Parathyroid adenoma (tissue), 2 donors: ENCODE results near the gene KRTAP10-1.

ENCODE experiments used
- H2AFZ ChIP-seq: fragments of 300-600 bp; sonication (generic); one replicate; pipeline ENCODE4 v1.7.0; 2017; ENCODE audit warnings: antibody characterized with exemption, mild to moderate bottlenecking
- H3K27ac ChIP-seq: fragments of 300-600 bp; sonication (generic); one replicate; pipeline ENCODE4 v1.7.0; 2017
- H3K27me3 ChIP-seq: fragments of 300-600 bp; sonication (generic); one replicate; pipeline ENCODE4 v1.7.0; 2017; ENCODE audit warnings: low read length; ENCODE audit not compliant: control insufficient read depth, insufficient read depth
- H3K36me3 ChIP-seq: fragments of 300-600 bp; sonication (generic); one replicate; pipeline ENCODE4 v1.7.0; 2017; ENCODE audit warnings: low read length; ENCODE audit not compliant: control insufficient read depth, insufficient read depth
- H3K4me1 ChIP-seq: fragments of 300-600 bp; sonication (generic); one replicate; pipeline ENCODE4 v1.7.0; 2017; ENCODE audit warnings: control low read depth
- H3K4me2 ChIP-seq: fragments of 300-600 bp; sonication (generic); one replicate; pipeline ENCODE4 v1.7.0; 2017; ENCODE audit warnings: low read length
- H3K4me3 ChIP-seq: fragments of 300-600 bp; sonication (generic); one replicate; pipeline ENCODE4 v1.7.0; 2017; ENCODE audit warnings: low read depth, low read length
- H3K79me2 ChIP-seq: fragments of 300-600 bp; sonication (generic); one replicate; pipeline ENCODE4 v1.7.0; 2017; ENCODE audit warnings: control low read depth
- H3K9ac ChIP-seq: fragments of 300-600 bp; sonication (generic); one replicate; pipeline ENCODE4 v1.7.0; 2017; ENCODE audit warnings: mild to moderate bottlenecking
- H3K9me3 ChIP-seq: fragments of 300-600 bp; sonication (generic); one replicate; pipeline ENCODE4 v1.7.0; 2017; ENCODE audit warnings: low read length; ENCODE audit not compliant: control insufficient read depth
- TF ChIP-seq, protein P1 (sequence below): fragments of 300-600 bp; sonication (generic); IDR thresholded peaks from one replicate; pipeline ENCODE4 v1.7.0; 2017; ENCODE audit warnings: antibody characterized with exemption, mild to moderate bottlenecking
- donor health status: primary hyperparathyroidism.

The KRTAP10-1 gene

DNA sequence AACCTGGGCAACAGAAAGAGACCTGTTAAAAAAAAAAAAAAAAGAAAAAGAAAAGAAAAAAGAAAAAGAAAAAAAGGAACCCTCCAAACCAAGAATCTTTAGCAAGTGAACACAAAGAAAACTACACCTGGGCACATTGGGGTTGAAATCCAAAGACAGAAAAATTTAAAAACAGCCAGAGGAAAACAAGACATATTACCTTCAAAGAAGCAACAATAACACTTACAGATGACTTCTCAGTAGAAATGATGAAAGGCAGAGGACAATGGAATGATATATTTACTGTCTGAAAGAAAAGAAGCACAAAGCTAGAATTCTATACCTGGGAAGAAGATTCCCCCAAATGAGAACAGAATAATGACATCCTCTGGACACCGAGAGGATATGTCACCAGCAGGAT, 2.7 kb upstream of the KRTAP10-1 start:
- H3K27ac ChIP-seq, result no peak overlapping the region
- H2AFZ ChIP-seq, result no peak overlapping the region
- no peaks in the 10 kb centered on the region for H3K4me1 ChIP-seq
- H3K4me2 ChIP-seq, result no peak overlapping the region
- no peaks in the 10 kb centered on the region for H3K79me2 ChIP-seq
- no peaks in the 10 kb centered on the region for H3K27me3 ChIP-seq
- no peaks in the 10 kb centered on the region for H3K36me3 ChIP-seq
- no peak overlapping the region for H3K4me3 ChIP-seq
- no peak overlapping the region for H3K9ac ChIP-seq
- TF ChIP-seq, protein P1, sequence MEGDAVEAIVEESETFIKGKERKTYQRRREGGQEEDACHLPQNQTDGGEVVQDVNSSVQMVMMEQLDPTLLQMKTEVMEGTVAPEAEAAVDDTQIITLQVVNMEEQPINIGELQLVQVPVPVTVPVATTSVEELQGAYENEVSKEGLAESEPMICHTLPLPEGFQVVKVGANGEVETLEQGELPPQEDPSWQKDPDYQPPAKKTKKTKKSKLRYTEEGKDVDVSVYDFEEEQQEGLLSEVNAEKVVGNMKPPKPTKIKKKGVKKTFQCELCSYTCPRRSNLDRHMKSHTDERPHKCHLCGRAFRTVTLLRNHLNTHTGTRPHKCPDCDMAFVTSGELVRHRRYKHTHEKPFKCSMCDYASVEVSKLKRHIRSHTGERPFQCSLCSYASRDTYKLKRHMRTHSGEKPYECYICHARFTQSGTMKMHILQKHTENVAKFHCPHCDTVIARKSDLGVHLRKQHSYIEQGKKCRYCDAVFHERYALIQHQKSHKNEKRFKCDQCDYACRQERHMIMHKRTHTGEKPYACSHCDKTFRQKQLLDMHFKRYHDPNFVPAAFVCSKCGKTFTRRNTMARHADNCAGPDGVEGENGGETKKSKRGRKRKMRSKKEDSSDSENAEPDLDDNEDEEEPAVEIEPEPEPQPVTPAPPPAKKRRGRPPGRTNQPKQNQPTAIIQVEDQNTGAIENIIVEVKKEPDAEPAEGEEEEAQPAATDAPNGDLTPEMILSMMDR, result no peak
- no peaks in the 10 kb centered on the region for H3K9me3 ChIP-seq

DNA sequence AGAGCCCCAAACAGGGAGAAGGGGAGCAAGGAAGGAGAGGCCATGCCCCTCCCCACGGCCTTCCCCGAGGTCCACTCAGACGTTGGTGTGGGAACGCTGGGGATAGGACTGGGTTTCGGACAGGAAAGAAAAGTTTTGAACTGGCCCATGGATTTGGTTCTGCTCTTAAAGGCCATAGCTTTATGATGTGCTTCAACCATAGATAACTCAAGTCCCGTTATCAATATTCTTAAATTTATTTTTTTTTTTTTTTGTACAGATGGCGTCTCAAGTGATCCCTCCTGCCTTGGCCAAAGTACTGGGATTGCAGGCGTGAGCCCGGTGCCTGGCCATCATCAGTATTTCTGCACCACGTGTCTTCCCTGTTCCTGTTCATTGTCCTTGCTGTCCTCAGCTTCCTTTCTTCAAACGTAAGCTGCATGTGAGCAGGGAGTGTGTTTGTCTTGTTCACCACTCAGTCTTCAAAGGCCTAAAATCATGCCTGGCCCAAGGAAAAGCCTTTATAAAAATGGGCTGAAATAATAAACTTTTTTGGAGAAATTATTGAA, 820 bp upstream of the KRTAP10-1 start:
- Histone ChIP-seq H3K79me2 (no peaks in the 10 kb centered on the region), H3K9ac (no peak overlapping the region), H3K4me2 (no peak overlapping the region), H3K27me3 (no peaks in the 10 kb centered on the region), H3K27ac (no peak overlapping the region), H3K4me1 (no peaks in the 10 kb centered on the region), H3K36me3 (no peaks in the 10 kb centered on the region), H3K4me3 (no peak overlapping the region), H3K9me3 (no peaks in the 10 kb centered on the region), H2AFZ (no peak overlapping the region)
- TF ChIP-seq, protein P1, result no peak

DNA sequence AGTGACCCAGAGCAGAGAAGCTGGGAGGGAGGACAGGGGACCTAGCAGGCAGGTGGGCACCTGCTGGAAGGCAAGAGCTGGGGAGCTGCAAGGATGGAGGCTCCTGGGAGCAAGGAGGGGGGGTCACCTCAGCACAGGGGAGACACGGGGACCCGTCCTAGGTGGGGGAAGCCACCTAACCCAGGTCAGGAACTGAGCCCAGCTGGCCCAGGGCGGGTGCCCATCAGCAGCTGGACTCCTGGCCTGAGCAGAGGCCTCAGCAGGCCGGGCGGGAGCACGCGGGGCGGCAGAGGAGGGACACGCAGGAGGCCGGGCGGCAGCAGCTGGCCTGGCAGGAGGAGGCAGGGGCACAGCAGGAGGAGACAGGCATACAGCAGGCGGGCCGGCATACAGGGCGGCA, 949 bp downstream of the KRTAP10-1 start:
- Histone ChIP-seq H3K27ac (no peak overlapping the region), H3K79me2 (no peaks in the 10 kb centered on the region), H3K9me3 (no peaks in the 10 kb centered on the region), H2AFZ (no peak overlapping the region), H3K27me3 (no peaks in the 10 kb centered on the region), H3K4me1 (no peaks in the 10 kb centered on the region), H3K4me2 (no peak overlapping the region), H3K9ac (no peak overlapping the region), H3K4me3 (no peak overlapping the region), H3K36me3 (no peaks in the 10 kb centered on the region)
- TF ChIP-seq, protein P1, result no peak

GRCh38 chr21:44537930-44538911, 1.8 kb downstream of the KRTAP10-1 start:
- Histone ChIP-seq H3K4me2 (no peak overlapping the region), H3K9me3 (no peaks in the 10 kb centered on the region), H3K27me3 (no peaks in the 10 kb centered on the region), H3K36me3 (no peaks in the 10 kb centered on the region), H3K4me1 (no peaks in the 10 kb centered on the region), H3K9ac (no peak overlapping the region), H2AFZ (no peak overlapping the region), H3K79me2 (no peaks in the 10 kb centered on the region), H3K4me3 (no peak overlapping the region), H3K27ac (no peak overlapping the region)
- TF ChIP-seq, protein P1, result no peak
